Measurements from ENCODE around the gene YKT6. TPM values are rescaled to one million over a fixed set of nuclear protein-coding genes. Genes with fewer than 3 reads are reported as not detected.

Gene YKT6
- total RNA-seq, 1 donor from 2014 or later = 82.4 TPM

DNA sequence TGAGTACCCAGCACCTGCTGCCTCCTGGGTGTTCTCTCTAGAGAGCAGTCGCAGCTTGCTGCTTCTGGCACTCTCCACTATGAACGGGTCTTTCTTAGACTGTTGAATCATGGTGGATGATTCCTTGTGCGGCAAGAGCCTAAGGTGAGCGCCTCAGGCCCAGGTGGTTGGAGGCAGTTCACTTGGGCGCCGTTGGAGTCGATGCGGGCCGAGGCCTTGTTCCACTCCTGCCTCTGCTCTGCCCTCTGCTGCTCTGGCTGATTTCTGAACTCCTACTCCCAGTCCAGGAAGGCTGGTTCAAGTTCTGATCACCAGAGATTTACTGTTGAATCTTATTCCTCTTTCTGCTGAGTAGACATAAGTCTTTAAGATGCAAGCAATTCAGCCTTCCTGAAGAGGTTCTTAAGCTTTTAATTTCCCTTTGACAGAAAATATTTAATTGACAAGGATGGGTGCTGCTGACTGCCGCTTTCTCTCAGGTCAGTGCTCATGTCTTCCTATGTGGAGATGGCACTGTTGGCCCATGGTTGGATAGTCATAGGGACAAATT is 10.4 kb downstream of the YKT6 start:
- H3K9me3 Mint-ChIP-seq = no peaks in the 10 kb centered on the region
- peaks cover 13% of the 10 kb centered on the region for H3K4me1 Mint-ChIP-seq (ENCODE audit: unreplicated experiment)
- no peaks in the 10 kb centered on the region for H3K27me3 Mint-ChIP-seq
- peak overlapping the region; percentile 3 for H3K27ac Mint-ChIP-seq
- TF ChIP-seq, protein P1, sequence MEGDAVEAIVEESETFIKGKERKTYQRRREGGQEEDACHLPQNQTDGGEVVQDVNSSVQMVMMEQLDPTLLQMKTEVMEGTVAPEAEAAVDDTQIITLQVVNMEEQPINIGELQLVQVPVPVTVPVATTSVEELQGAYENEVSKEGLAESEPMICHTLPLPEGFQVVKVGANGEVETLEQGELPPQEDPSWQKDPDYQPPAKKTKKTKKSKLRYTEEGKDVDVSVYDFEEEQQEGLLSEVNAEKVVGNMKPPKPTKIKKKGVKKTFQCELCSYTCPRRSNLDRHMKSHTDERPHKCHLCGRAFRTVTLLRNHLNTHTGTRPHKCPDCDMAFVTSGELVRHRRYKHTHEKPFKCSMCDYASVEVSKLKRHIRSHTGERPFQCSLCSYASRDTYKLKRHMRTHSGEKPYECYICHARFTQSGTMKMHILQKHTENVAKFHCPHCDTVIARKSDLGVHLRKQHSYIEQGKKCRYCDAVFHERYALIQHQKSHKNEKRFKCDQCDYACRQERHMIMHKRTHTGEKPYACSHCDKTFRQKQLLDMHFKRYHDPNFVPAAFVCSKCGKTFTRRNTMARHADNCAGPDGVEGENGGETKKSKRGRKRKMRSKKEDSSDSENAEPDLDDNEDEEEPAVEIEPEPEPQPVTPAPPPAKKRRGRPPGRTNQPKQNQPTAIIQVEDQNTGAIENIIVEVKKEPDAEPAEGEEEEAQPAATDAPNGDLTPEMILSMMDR (conservative IDR thresholded peaks at IDR 0.05) = no peak
- no peak for DNase-seq (ENCODE audit: extremely low spot score, unreplicated experiment)
- H3K4me3 Mint-ChIP-seq = no peak overlapping the region
- H3K36me3 Mint-ChIP-seq = peaks cover 16% of the 10 kb centered on the region

DNA sequence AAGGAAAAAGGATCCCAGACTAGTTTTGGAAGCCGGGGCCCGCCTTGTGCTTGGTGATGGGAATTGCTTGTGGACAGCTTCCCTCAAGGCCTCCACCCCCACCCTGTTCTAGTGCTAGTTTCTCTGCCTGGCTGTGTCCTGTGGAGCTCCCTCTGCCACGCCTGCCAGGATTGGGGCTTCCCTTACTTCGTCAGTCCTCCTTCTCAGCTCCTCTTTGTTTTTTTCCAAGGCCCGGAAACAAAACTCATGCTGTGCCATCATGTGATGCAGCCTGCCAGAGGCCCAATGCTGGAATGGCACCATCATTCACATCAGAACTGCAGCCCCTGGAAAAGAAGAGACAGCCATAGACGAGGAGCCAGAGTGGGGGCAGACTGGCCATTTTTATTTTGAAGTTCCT is 11.2 kb downstream of the YKT6 start:
- no peaks in the 10 kb centered on the region for H3K9me3 Mint-ChIP-seq
- H3K4me1 Mint-ChIP-seq (ENCODE audit: unreplicated experiment) = peaks cover 19% of the 10 kb centered on the region
- TF ChIP-seq, protein P1 (conservative IDR thresholded peaks at IDR 0.05) = no peak
- H3K36me3 Mint-ChIP-seq = peaks cover 16% of the 10 kb centered on the region
- DNase-seq (ENCODE audit: extremely low spot score, unreplicated experiment) = no peak
- H3K27ac Mint-ChIP-seq = no peak overlapping the region
- no peaks in the 10 kb centered on the region for H3K27me3 Mint-ChIP-seq
- peak overlapping the region; percentile 36 for H3K4me3 Mint-ChIP-seq

DNA sequence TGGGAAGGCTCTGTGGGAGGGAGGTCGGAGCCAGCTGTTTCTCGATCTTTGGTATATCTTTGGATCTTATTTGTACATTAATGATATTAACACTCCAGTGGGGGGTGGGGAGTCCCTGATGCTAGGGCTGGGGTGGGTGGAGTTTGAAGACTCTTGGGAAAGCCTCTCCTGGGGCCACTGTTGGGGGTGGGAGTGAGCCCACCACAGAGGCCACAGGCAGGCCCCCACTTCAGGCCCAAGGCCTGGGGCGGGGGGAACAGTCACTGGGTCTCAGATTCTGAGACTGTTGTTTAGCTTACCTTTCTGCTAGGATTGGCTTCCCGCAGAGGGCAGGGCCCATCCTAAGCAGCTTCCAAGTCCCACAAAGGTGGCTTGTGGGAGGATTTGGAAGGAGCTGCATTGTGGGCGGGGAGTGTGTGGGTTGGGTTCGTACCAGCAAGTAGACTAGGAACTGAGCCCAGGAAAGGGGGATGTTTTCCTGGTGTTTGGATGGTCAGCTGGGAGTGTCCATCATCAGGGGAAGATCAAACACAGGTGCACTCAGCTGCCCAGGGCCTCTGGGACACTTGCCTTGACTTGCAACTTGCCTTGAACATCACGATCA is 11.9 kb downstream of the YKT6 start:
- H3K4me3 Mint-ChIP-seq = no peak overlapping the region
- no peak overlapping the region for H3K27ac Mint-ChIP-seq
- TF ChIP-seq, protein P1 (conservative IDR thresholded peaks at IDR 0.05) = no peak
- H3K36me3 Mint-ChIP-seq = peaks cover 16% of the 10 kb centered on the region
- H3K9me3 Mint-ChIP-seq = no peaks in the 10 kb centered on the region
- no peak for DNase-seq (ENCODE audit: extremely low spot score, unreplicated experiment)
- peaks cover 20% of the 10 kb centered on the region for H3K4me1 Mint-ChIP-seq (ENCODE audit: unreplicated experiment)
- H3K27me3 Mint-ChIP-seq = no peaks in the 10 kb centered on the region

DNA sequence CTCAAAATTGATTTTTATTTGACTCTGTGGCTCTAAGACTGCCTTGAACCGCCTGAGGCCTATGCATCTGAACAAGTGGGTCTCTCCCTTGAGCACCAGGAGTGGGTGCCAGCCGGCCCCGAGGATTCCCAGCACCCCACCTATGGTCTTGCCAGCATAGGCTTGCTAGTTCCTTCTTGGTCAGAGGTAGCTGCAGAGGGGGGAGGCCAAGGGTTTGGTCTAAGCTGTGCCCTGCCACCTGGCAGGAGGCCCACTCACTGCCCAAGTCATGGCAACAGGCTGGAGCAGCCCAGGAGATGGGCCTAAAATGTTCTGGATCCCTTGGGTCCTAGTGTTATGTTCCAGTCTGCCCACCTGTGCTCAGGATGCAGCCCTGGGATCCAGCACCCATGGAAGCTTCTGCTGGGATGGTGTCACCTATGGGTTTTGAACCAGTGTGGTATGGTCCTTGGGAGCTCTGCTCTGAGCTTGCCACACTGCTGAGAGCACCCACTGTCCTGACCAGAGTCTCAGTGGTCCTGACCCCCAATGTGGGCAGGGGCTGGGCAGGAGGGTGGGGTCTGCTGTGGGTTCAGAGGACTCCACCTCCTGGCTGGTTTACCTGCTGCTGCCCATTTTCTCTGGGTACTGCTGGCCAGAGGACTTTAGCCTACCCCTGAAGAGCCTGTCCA is 12.6 kb downstream of the YKT6 start:
- TF ChIP-seq, protein P1 (conservative IDR thresholded peaks at IDR 0.05) = no peak
- Mint-ChIP-seq H3K9me3 (no peaks in the 10 kb centered on the region), H3K27ac (no peak overlapping the region), H3K36me3 (peaks cover 16% of the 10 kb centered on the region), H3K4me1 (ENCODE audit: unreplicated experiment) (peaks cover 24% of the 10 kb centered on the region), H3K4me3 (no peak overlapping the region), H3K27me3 (no peaks in the 10 kb centered on the region)
- no peak for DNase-seq (ENCODE audit: extremely low spot score, unreplicated experiment)

DNA sequence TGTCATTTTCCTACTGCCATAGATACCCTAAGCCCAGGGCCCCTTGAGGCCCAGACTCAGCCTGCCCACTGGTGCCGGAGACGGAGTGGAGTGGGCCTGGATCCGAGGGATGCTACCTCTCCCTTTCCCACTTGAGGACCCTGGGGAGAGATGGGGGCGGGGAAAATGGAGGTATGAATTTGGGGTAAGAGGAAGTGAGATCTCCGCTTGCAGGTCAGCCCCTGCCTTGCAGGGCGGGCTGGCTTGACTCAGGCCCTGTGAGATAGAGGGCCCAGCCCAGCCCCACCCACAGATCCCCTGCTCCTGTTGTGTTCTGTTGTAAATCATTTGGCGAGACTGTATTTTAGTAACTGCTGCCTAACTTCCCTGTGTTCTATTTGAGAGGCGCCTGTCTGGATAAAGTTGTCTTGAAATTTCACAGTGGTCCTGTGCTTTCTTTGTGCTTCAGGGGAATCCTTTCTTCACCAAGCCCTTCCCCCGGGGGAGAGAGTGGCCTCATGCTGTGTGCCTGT is 13.2 kb downstream of the YKT6 start:
- Mint-ChIP-seq H3K9me3 (no peaks in the 10 kb centered on the region), H3K4me1 (ENCODE audit: unreplicated experiment) (peaks cover 25% of the 10 kb centered on the region), H3K27ac (peak overlapping the region; percentile 78), H3K27me3 (no peaks in the 10 kb centered on the region), H3K36me3 (peaks cover 13% of the 10 kb centered on the region), H3K4me3 (no peak overlapping the region)
- TF ChIP-seq, protein P1 (conservative IDR thresholded peaks at IDR 0.05) = no peak
- no peak for DNase-seq (ENCODE audit: extremely low spot score, unreplicated experiment)
